H9 (cell line): ENCODE results near the gene TRIO. TPM values are rescaled to one million over a fixed set of nuclear protein-coding genes. Genes with fewer than 3 reads are reported as not detected.

Source experiments
- DNase-seq: peaks from one replicate; pipeline ENCODE4 v3.0.0-alpha.2; 2017
- H2AFZ ChIP-seq: one replicate; pipeline ENCODE4 v1.6.1; 2013; ENCODE audit warnings: mild to moderate bottlenecking, low read length, control low read depth, moderate library complexity
- H2AK5ac ChIP-seq: 2 replicates; pipeline ENCODE4 v1.6.1; 2013; ENCODE audit warnings: low read length, control low read depth, mixed read lengths; ENCODE audit not compliant: insufficient read length
- H2BK120ac ChIP-seq: one replicate; pipeline ENCODE4 v1.6.1; 2013; ENCODE audit warnings: low read depth, mild to moderate bottlenecking, low read length, control low read depth, inconsistent platforms; ENCODE audit not compliant: poor library complexity, severe bottlenecking
- H2BK12ac ChIP-seq: 2 replicates; pipeline ENCODE4 v1.6.1; 2013; ENCODE audit warnings: low read length, control low read depth, mixed read lengths, low read depth; ENCODE audit not compliant: insufficient read length
- H2BK15ac ChIP-seq: 2 replicates; pipeline ENCODE4 v1.6.1; 2013; ENCODE audit warnings: low read depth, low read length, control low read depth
- H2BK20ac ChIP-seq: one replicate; pipeline ENCODE4 v1.6.1; 2013; ENCODE audit warnings: low read depth, mild to moderate bottlenecking, low read length, control low read depth, inconsistent platforms; ENCODE audit not compliant: poor library complexity, severe bottlenecking
- H2BK5ac ChIP-seq: 2 replicates; pipeline ENCODE4 v1.6.1; 2013; ENCODE audit warnings: low read length, control low read depth, mixed read lengths; ENCODE audit not compliant: insufficient read length
- H3K14ac ChIP-seq: 2 replicates; pipeline ENCODE4 v1.6.1; 2013; ENCODE audit warnings: low read length, control low read depth; ENCODE audit not compliant: insufficient read depth
- H3K18ac ChIP-seq: 2 replicates; pipeline ENCODE4 v1.6.1; 2013; ENCODE audit warnings: low read depth, mild to moderate bottlenecking, mixed read lengths, low read length, control low read depth; ENCODE audit not compliant: insufficient read length
- H3K23ac ChIP-seq: 2 replicates; pipeline ENCODE4 v1.6.1; 2013; ENCODE audit warnings: low read length, control low read depth, mixed read lengths, low read depth; ENCODE audit not compliant: insufficient read length
- H3K23me2 ChIP-seq: 2 replicates; pipeline ENCODE4 v1.6.1; 2013; ENCODE audit warnings: low read depth, mild to moderate bottlenecking, mixed read lengths, low read length, control low read depth; ENCODE audit not compliant: insufficient read length, poor library complexity, severe bottlenecking
- H3K27ac ChIP-seq: 2 replicates; pipeline ENCODE4 v1.5.1; 2013; ENCODE audit warnings: low read length, control low read depth, mixed read lengths, low read depth; ENCODE audit not compliant: insufficient read length
- H3K27me3 ChIP-seq: 2 replicates; pipeline ENCODE4 v1.6.1; 2013; ENCODE audit warnings: low read length, control low read depth, inconsistent platforms; ENCODE audit not compliant: insufficient read depth
- H3K4ac ChIP-seq: 2 replicates; pipeline ENCODE4 v1.6.1; 2013; ENCODE audit warnings: low read depth, mild to moderate bottlenecking, control low read depth, inconsistent platforms, low read length, moderate library complexity
- H3K4me1 ChIP-seq: 2 replicates; pipeline ENCODE4 v1.6.1; 2013; ENCODE audit warnings: low read length, control low read depth, inconsistent platforms; ENCODE audit not compliant: insufficient read depth
- H3K4me2 ChIP-seq: 2 replicates; pipeline ENCODE4 v1.6.1; 2013; ENCODE audit warnings: low read length, control low read depth, mixed read lengths; ENCODE audit not compliant: insufficient read length, insufficient read depth
- H3K56ac ChIP-seq: 2 replicates; pipeline ENCODE4 v1.6.1; 2013; ENCODE audit warnings: low read depth, mild to moderate bottlenecking, mixed read lengths, low read length, control low read depth; ENCODE audit not compliant: insufficient read length
- H3K79me1 ChIP-seq: 2 replicates; pipeline ENCODE4 v1.6.1; 2013; ENCODE audit warnings: low read depth, mild to moderate bottlenecking, moderate library complexity, low read length, control low read depth, inconsistent platforms; ENCODE audit not compliant: insufficient read depth, poor library complexity, severe bottlenecking
- H3K79me2 ChIP-seq: 2 replicates; pipeline ENCODE4 v1.6.1; 2013; ENCODE audit warnings: low read length, control low read depth, inconsistent platforms; ENCODE audit not compliant: insufficient read depth
- H3K9ac ChIP-seq: 2 replicates; pipeline ENCODE4 v1.6.1; 2013; ENCODE audit warnings: low read length, control low read depth, mixed read lengths; ENCODE audit not compliant: insufficient read length; ENCODE audit errors: extremely low read depth
- H3K9me3 ChIP-seq: one replicate; pipeline ENCODE4 v1.6.1; 2013; ENCODE audit warnings: low read depth, low read length, inconsistent platforms; ENCODE audit not compliant: control insufficient read depth
- H3T11ph ChIP-seq: one replicate; pipeline ENCODE4 v1.6.1; 2013; ENCODE audit warnings: mild to moderate bottlenecking, low read length, control low read depth, inconsistent platforms
- H4K20me1 ChIP-seq: one replicate; pipeline ENCODE4 v1.6.1; 2013; ENCODE audit not compliant: control insufficient read depth, insufficient read length, insufficient read depth
- H4K5ac ChIP-seq: 2 replicates; pipeline ENCODE4 v1.6.1; 2013; ENCODE audit warnings: low read depth, mild to moderate bottlenecking, mixed read lengths, low read length, control low read depth; ENCODE audit not compliant: insufficient read length
- H4K8ac ChIP-seq: replicated peaks from 2 replicates; pipeline ENCODE4 v1.6.1; 2013; ENCODE audit warnings: low read length, control low read depth, mixed read lengths, low read depth; ENCODE audit not compliant: insufficient read length
- H4K91ac ChIP-seq: 2 replicates; pipeline ENCODE4 v1.6.1; 2013; ENCODE audit warnings: low read depth, mild to moderate bottlenecking, moderate library complexity, mixed read lengths, low read length, control low read depth; ENCODE audit not compliant: insufficient read length
- H3K27ac Mint-ChIP-seq, 3 experiments: 2 replicates in 2 of 3; 3 replicates in 1 of 3; pipeline ENCODE4 v1.8.0; 2020 to 2021; ENCODE audit warnings: mixed read lengths in 3 of 3, mild to moderate bottlenecking in 1 of 3, moderate library complexity in 1 of 3
- H3K27me3 Mint-ChIP-seq: 2 replicates; pipeline ENCODE4 v1.8.0; 2021; ENCODE audit warnings: low read depth, mild to moderate bottlenecking, moderate library complexity, mixed read lengths
- H3K36me3 Mint-ChIP-seq, 3 experiments: 2 replicates in 2 of 3; 3 replicates in 1 of 3; pipeline ENCODE4 v1.8.0; 2020 to 2021; ENCODE audit warnings: low read depth in 3 of 3, mixed read lengths in 3 of 3; ENCODE audit not compliant: insufficient read depth in 1 of 3
- H3K4me1 Mint-ChIP-seq, 2 experiments: 2 replicates each; pipeline ENCODE4 v1.8.0; 2020; ENCODE audit warnings: mixed read lengths in 2 of 2
- H3K4me3 Mint-ChIP-seq, 2 experiments: 2 replicates in 1 of 2; 3 replicates in 1 of 2; pipeline ENCODE4 v1.8.0; 2020 to 2021; ENCODE audit warnings: mild to moderate bottlenecking in 2 of 2, mixed read lengths in 2 of 2, moderate library complexity in 1 of 2
- H3K9me3 Mint-ChIP-seq, 2 experiments: 2 replicates in 1 of 2; 3 replicates in 1 of 2; pipeline ENCODE4 v1.8.0; 2020; ENCODE audit warnings: mild to moderate bottlenecking in 2 of 2, mixed read lengths in 2 of 2, moderate library complexity in 1 of 2
- WGBS: extraction: QIAGEN DNeasy Blood & Tissue Kit; methylation state at CpG from one replicate; pipeline ENCODE4 v1.1.7; 2013; ENCODE audit warnings: missing lambda C conversion rate, low lambda C conversion rate, mixed read lengths; ENCODE audit not compliant: insufficient read length; ENCODE audit errors: extremely low coverage; 5-methylcytosine and 5-hydroxymethylcytosine counted together
- total RNA-seq: library from RNA; stranded (reverse); gene quantifications from 2 replicates; pipeline ENCODE4 v1.2.1, GENCODE V29; 2021
- TF ChIP-seq, protein P1 (sequence below): fragments of 200-600 bp; sonication (generic); conservative IDR thresholded peaks from 3 replicates; pipeline ENCODE4 v1.8.0; 2021; ENCODE audit warnings: antibody characterized with exemption, mild to moderate bottlenecking

Gene TRIO
- total RNA-seq, 1 experiment from 2014 or later: 87.8 TPM

DNA sequence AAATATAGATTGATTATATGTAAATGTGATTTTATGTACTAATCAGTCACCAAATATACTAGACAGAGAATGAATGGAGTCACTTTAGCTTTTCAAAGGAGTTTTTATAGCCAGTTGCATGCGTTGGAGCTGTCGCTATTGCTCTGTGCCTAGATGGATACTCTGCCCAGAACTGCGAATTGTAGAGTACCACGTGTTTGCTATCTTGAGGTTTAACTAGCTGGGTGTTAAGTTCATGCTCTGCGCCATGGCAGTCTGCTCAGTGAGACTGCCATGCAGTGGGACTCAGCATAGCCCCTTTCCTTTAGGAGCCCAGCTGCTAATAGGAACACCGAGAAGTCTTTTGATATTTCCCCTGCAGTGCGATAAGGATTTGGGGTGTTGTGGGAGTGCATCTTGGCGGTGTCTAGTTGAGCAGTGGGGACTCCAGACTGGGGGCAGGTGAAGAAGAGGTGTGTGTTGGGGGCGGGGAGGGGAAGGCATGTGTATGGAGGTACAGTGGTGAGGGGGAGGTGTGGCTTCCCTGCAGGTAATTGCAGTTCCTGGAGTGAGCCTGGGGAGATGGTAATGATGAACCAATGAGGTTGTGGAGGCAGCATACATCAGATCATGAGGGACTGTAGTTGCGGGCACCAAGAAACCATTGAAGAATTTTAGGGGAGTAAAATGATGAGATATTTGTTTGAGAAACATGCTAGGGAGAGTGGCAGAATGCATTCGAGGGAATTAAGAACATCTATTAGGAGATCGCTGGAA is 118.9 kb downstream of the TRIO start:
- Histone ChIP-seq H2AFZ (no peak overlapping the region), H2BK15ac (no peak overlapping the region), H2BK20ac (no peak overlapping the region), H3K79me2 (peaks cover 19% of the 10 kb centered on the region; the same call in 1 of the 2 replicates), H4K5ac (no peak overlapping the region), H3K23ac (no peak overlapping the region), H3K14ac (no peak overlapping the region), H2BK5ac (no peak overlapping the region), H4K91ac (no peak overlapping the region), H3T11ph (no peak overlapping the region), H3K18ac (no peak overlapping the region), H4K8ac (no peak overlapping the region), H3K27ac (no peak overlapping the region), H4K20me1 (no peaks in the 10 kb centered on the region), H3K4me2 (no peak overlapping the region), H3K9me3 (no peaks in the 10 kb centered on the region), H3K9ac (no peak overlapping the region), H2BK120ac (no peak overlapping the region), H3K79me1 (no peaks in the 10 kb centered on the region), H2BK12ac (no peak overlapping the region), H3K23me2 (no peaks in the 10 kb centered on the region), H3K27me3 (no peaks in the 10 kb centered on the region), H3K4me1 (peaks cover 37% of the 10 kb centered on the region), H2AK5ac (no peak overlapping the region), H3K4ac (no peak overlapping the region), H3K56ac (no peak overlapping the region)
- Mint-ChIP-seq H3K9me3 (no peaks in the 10 kb centered on the region), H3K36me3 (no peaks in the 10 kb centered on the region), H3K4me1 (peaks cover 82 to 87% of the 10 kb centered on the region in 2 experiments), H3K4me3 (no peak overlapping the region), H3K27me3 (no peaks in the 10 kb centered on the region), H3K27ac (peak overlapping the region in 2 of 3 experiments; percentile 21 to 30; a peak in 2 of 7 replicates)
- TF ChIP-seq, protein P1, sequence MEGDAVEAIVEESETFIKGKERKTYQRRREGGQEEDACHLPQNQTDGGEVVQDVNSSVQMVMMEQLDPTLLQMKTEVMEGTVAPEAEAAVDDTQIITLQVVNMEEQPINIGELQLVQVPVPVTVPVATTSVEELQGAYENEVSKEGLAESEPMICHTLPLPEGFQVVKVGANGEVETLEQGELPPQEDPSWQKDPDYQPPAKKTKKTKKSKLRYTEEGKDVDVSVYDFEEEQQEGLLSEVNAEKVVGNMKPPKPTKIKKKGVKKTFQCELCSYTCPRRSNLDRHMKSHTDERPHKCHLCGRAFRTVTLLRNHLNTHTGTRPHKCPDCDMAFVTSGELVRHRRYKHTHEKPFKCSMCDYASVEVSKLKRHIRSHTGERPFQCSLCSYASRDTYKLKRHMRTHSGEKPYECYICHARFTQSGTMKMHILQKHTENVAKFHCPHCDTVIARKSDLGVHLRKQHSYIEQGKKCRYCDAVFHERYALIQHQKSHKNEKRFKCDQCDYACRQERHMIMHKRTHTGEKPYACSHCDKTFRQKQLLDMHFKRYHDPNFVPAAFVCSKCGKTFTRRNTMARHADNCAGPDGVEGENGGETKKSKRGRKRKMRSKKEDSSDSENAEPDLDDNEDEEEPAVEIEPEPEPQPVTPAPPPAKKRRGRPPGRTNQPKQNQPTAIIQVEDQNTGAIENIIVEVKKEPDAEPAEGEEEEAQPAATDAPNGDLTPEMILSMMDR: no peak
- WGBS: no CpG with 5 or more reads among the region's 12 CpGs
- DNase-seq: no peak
